MM.1S (cell line): Measurements from ENCODE around the gene PHF1.

Experiments
- DNase-seq: peaks from one replicate; pipeline ENCODE4 v3.0.0-alpha.2; 2015
- H2AFZ ChIP-seq: fragments of 300-600 bp; sonication (generic); 2 replicates; pipeline ENCODE4 v1.6.0; 2016; ENCODE audit warnings: antibody characterized with exemption, low read length
- H3F3A ChIP-seq: fragments of 300-600 bp; sonication (generic); 2 replicates; pipeline ENCODE4 v1.6.1; 2016; ENCODE audit warnings: mild to moderate bottlenecking, antibody characterized with exemption, low read length, moderate library complexity, mixed read lengths; ENCODE audit not compliant: insufficient read depth
- H3K27ac ChIP-seq: fragments of 300-600 bp; sonication (generic); 2 replicates; pipeline ENCODE4 v1.5.1; 2016; ENCODE audit warnings: mild to moderate bottlenecking, low read length
- H3K27me3 ChIP-seq: fragments of 300-600 bp; sonication (generic); replicated peaks from 2 replicates; pipeline ENCODE4 v1.6.0; 2016; ENCODE audit warnings: low read length; ENCODE audit not compliant: insufficient read depth
- H3K36me3 ChIP-seq: fragments of 300-600 bp; sonication (generic); replicated peaks from 2 replicates; pipeline ENCODE4 v1.6.1; 2016; ENCODE audit warnings: mild to moderate bottlenecking, low read length, mixed read lengths; ENCODE audit not compliant: insufficient read depth
- H3K4me1 ChIP-seq: fragments of 300-600 bp; sonication (generic); 2 replicates; pipeline ENCODE4 v1.6.1; 2016; ENCODE audit warnings: low read length, mixed read lengths
- H3K4me2 ChIP-seq: fragments of 300-600 bp; sonication (generic); 2 replicates; pipeline ENCODE4 v1.6.0; 2016; ENCODE audit warnings: low read depth, low read length
- H3K4me3 ChIP-seq: fragments of 300-600 bp; sonication (generic); 2 replicates; pipeline ENCODE4 v1.5.1; 2016; ENCODE audit warnings: low read length, mixed read lengths
- H3K79me2 ChIP-seq: fragments of 300-600 bp; sonication (generic); 2 replicates; pipeline ENCODE4 v1.6.1; 2016; ENCODE audit warnings: mixed run types, low read length, mixed read lengths
- H3K9ac ChIP-seq: fragments of 300-600 bp; sonication (generic); 2 replicates; pipeline ENCODE4 v1.6.1; 2016; ENCODE audit warnings: low read length, mixed read lengths
- H3K9me2 ChIP-seq: fragments of 300-600 bp; sonication (generic); replicated peaks from 2 replicates; pipeline ENCODE4 v1.6.1; 2016; ENCODE audit warnings: mild to moderate bottlenecking, low read length, mixed read lengths; ENCODE audit not compliant: insufficient read depth
- H3K9me3 ChIP-seq: fragments of 300-600 bp; sonication (generic); replicated peaks from 2 replicates; pipeline ENCODE4 v1.6.1; 2016; ENCODE audit warnings: mild to moderate bottlenecking, low read length, mixed read lengths; ENCODE audit not compliant: insufficient read depth
- H4K20me1 ChIP-seq: fragments of 300-600 bp; sonication (generic); 2 replicates; pipeline ENCODE4 v1.6.1; 2016; ENCODE audit warnings: mild to moderate bottlenecking, low read length, moderate library complexity, mixed read lengths; ENCODE audit not compliant: insufficient read depth
- CTCF ChIP-seq: fragments of 300-600 bp; sonication (generic); IDR thresholded peaks from 2 replicates; pipeline ENCODE4 v1.5.1; 2016; ENCODE audit warnings: antibody characterized with exemption, low read length, mixed read lengths
- EZH2 ChIP-seq: fragments of 300-600 bp; sonication (generic); optimal IDR thresholded peaks from 2 replicates; pipeline ENCODE3; 2017; ENCODE audit warnings: low read depth, mild to moderate bottlenecking, antibody characterized with exemption, low read length, mixed read lengths
- EZH2phosphoT487 ChIP-seq: fragments of 300-600 bp; sonication (generic); IDR thresholded peaks from 2 replicates; pipeline ENCODE4 v1.6.1; 2018; ENCODE audit warnings: antibody characterized with exemption, low read length

The PHF1 gene

GRCh38 chr6:33418690-33419291, 8.0 kb downstream of the PHF1 start:
- Histone ChIP-seq H3K27ac (peak overlapping the region; percentile 88; the same call in 1 of the 2 replicates), H3K36me3 (0 out of 2 replicates have a peak, but pooled peaks cover 3% of the 10 kb centered on the region), H3K9me3 (no peaks in the 10 kb centered on the region), H3K4me1 (peaks cover 23% of the 10 kb centered on the region), H3K9me2 (no peaks in the 10 kb centered on the region), H3K79me2 (peaks cover 28% of the 10 kb centered on the region), H2AFZ (peak overlapping the region; percentile 76), H3K4me3 (peak overlapping the region; percentile 54), H3F3A (peaks cover 16% of the 10 kb centered on the region; the same call in 1 of the 2 replicates), H3K9ac (peak overlapping the region; percentile 67), H3K4me2 (peak overlapping the region; percentile 81), H3K27me3 (peaks cover 30% of the 10 kb centered on the region), H4K20me1 (no peaks in the 10 kb centered on the region)
- TF ChIP-seq EZH2 (no peak), EZH2phosphoT487 (no peak), CTCF (no peak; the same call in 1 of the 2 replicates)
- DNase-seq = no peak

- Histone ChIP-seq H3K79me2 (peaks cover 28% of the 10 kb centered on the region), H3K4me2 (peak within 1 kb of the TSS; percentile 81; the same call in 1 of the 2 replicates), H3K9me2 (no peaks in the 10 kb centered on the region), H4K20me1 (no peaks in the 10 kb centered on the region), H3K27me3 (peaks cover 35% of the 10 kb centered on the region), H3K36me3 (0 out of 2 replicates have a peak, but pooled peaks cover 3% of the 10 kb centered on the region), H3K9me3 (no peaks in the 10 kb centered on the region), H2AFZ (peak within 1 kb of the TSS; percentile 76), H3F3A (peaks cover 7% of the 10 kb centered on the region; the same call in 1 of the 2 replicates), H3K4me1 (peaks cover 26% of the 10 kb centered on the region), H3K27ac (no peak within 1 kb of the TSS), H3K9ac (no peak within 1 kb of the TSS), H3K4me3 (no peak within 1 kb of the TSS)
- no peak for TF ChIP-seq CTCF
- TF ChIP-seq EZH2 = no peak
- no peak for TF ChIP-seq EZH2phosphoT487
- no peak for DNase-seq
Observed at GRCh38 chr6:33419580-33420490, 9.0 kb downstream of the PHF1 start, which contains the start of gene SYNGAP1. Gene SYNGAP1, plus strand, starts transcription at chr6:33420065. Its CDS starts 200 bp downstream, at chr6:33420265.

- Histone ChIP-seq H3K9ac (no peak overlapping the region), H3K27ac (no peak overlapping the region), H4K20me1 (no peaks in the 10 kb centered on the region), H3K9me3 (no peaks in the 10 kb centered on the region), H3K36me3 (0 out of 2 replicates have a peak, but pooled peaks cover 1% of the 10 kb centered on the region), H3F3A (peaks cover 7% of the 10 kb centered on the region), H3K9me2 (no peaks in the 10 kb centered on the region), H3K79me2 (peaks cover 21% of the 10 kb centered on the region), H3K27me3 (peaks cover 35% of the 10 kb centered on the region), H3K4me3 (no peak overlapping the region), H3K4me1 (peaks cover 25% of the 10 kb centered on the region), H3K4me2 (no peak overlapping the region), H2AFZ (no peak overlapping the region)
- TF ChIP-seq EZH2 (no peak), EZH2phosphoT487 (no peak), CTCF (no peak)
- no peak for DNase-seq
Observed at GRCh38 chr6:33420491-33421343, 9.9 kb downstream of the PHF1 start.
